GM10266 (cell line): Measurements from ENCODE around the gene PKM.

Experiments used
- DNase-seq: peaks from one replicate; pipeline ENCODE4 v3.0.0; 2012; ENCODE audit errors: extremely low spot score
- TF ChIP-seq, protein P1 (sequence below): IDR thresholded peaks from 2 replicates; pipeline ENCODE4 v1.5.1; 2012; ENCODE audit warnings: mild to moderate bottlenecking, low read depth; ENCODE audit not compliant: control insufficient read depth, insufficient read depth; ENCODE audit errors: missing control alignments

Gene PKM

DNA sequence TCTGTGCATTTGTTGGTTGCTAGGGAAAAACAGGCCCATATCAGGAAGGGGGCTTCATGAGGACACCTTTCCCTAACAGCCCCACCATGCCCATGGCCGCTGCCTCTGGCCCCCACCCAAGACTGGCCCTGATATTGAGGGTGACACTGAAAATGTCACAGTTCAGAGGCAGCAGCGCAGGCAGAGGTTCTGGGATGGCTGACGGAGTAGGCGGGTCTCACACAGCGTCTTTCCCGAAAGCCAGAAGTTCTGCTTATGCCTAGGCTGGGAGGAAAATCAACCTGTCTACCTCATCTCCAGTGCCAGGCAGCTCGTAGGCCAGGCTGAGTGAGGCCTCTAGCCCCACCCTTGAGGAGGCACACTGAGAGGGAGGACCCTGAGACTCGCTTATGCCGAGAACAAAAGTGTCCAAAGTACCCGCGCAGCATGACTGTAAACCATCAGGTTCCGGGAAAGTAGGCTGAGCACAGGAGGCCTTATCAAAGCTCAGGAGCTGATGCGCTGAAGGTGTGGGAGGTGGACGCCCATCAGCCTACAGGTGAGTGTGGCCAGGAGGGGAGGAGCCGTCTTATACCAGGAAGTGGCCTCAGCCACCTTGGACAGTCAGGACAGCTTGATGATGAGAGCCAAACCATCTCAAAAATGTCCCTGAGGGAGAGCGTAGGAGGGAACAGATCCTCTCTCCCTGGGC is 60.9 kb downstream of the PKM start:
- TF ChIP-seq, protein P1, sequence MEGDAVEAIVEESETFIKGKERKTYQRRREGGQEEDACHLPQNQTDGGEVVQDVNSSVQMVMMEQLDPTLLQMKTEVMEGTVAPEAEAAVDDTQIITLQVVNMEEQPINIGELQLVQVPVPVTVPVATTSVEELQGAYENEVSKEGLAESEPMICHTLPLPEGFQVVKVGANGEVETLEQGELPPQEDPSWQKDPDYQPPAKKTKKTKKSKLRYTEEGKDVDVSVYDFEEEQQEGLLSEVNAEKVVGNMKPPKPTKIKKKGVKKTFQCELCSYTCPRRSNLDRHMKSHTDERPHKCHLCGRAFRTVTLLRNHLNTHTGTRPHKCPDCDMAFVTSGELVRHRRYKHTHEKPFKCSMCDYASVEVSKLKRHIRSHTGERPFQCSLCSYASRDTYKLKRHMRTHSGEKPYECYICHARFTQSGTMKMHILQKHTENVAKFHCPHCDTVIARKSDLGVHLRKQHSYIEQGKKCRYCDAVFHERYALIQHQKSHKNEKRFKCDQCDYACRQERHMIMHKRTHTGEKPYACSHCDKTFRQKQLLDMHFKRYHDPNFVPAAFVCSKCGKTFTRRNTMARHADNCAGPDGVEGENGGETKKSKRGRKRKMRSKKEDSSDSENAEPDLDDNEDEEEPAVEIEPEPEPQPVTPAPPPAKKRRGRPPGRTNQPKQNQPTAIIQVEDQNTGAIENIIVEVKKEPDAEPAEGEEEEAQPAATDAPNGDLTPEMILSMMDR, result no peak
- DNase-seq, result no peak

DNA sequence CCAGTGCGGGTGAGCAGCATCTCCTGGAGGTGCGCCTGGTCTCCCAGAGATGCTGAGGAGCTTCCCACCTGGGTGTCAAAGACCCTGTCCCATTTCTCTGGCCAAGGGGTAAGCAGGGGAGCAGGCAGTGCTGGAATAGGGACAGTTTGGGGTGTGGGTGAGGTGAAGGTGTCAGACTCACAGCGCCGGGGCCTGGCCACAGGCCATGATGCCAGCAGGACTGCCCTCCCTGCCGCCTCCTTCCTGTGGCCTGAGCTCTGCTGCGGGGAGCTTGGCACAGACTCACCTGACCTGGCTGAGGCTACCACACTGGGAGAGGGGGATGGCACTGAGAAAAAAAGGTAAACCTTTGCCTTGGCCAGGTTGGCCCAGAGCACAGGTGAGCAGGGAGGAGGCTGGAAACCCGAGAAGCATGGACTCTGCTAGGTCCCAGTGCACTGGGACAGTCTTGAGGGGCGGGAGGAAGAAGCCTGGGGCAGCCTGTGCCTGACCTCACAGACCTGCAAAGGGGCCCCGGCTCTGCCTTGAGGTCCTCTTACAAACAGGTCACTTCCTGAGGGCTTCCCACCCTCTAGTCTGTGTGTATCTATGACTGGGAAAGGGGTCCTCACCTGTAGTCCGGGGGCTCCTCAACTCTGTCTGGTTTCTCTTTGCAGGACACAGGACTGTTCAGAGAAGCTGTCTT is 61.6 kb downstream of the PKM start:
- TF ChIP-seq, protein P1, result no peak
- no peak for DNase-seq

GRCh38 chr15:72168808-72169190 is 62.2 kb downstream of the PKM start:
- TF ChIP-seq, protein P1, result no peak
- no peak for DNase-seq

- no peak for DNase-seq
- TF ChIP-seq, protein P1, result no peak
These were observed 62.7 kb downstream of the PKM start for GRCh38 chr15:72168131-72168807.

DNA sequence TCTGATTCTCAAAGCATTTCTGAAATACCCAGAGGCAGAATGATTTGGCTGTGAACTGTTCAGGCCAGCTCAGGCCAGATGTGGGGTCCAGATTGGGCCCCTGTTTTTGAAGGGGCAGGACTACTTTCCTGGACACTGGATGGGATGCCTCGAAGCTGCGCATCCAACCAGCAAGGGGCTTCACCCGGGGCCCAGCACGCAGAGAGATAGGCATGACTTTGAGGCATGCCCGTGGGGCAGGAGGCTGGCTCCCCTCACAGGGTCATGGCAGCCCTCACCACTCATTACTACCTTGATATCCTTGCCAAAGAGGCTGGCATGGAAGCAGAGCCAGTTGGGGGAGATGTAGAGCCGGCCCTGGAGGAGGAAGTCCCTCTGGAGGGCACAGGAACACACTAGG is 63.5 kb downstream of the PKM start:
- DNase-seq, result no peak
- TF ChIP-seq, protein P1, result no peak

DNA sequence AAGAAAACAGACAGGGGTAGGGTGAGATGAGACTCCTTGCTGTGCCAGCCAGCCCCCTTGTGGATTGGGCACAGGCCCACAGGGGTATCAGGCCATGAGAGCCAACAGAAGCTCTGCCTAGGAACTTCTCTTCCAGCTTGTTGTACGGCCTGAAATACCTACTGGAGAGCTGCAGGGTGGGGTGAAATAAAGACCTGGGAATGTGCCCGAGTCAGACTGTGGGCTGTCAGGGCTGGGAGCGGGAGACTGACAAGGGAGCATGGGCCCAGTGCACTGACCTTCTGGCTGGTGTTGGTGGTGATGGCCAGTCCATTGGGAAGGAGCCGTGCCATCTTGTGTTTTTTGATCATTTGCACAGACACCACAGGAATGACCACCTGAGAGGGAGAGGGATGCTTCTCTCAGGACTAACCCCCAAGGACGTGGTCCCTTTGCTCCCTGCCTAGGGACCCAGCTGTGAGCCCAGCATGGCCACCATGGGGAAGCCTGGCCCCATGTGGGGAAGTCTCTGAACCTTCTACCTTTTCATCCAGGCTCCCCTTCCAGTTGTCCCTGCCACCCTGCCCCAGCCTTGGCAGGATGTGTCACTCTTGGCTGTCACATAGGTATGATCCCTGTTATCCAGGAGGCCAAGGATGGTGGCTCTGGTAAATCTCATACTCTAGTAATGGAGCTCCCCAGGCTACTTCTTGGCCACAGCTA is 64.1 kb downstream of the PKM start:
- TF ChIP-seq, protein P1, result no peak
- DNase-seq, result no peak
